GM21786 (cell line): ENCODE data around the gene ERICH6B.
"Not testable (repeated sequence)": the region's sequence is repeated elsewhere in the genome, so short reads cannot be mapped to it uniquely, and the experiment has no call there.

ENCODE experiments used
- ATAC-seq: cut with Tn5 transposase; IDR thresholded peaks from one replicate; pipeline ENCODE4 v1.9.1; 2021; ENCODE audit not compliant: unreplicated experiment

Gene ERICH6B

GRCh38 chr13:45615501-45616101, at the start of gene ERICH6B:
TSS of gene ERICH6B (minus strand) at chr13:45615739. CDS start at chr13:45597005, 18,734 bp downstream.
- no peak for ATAC-seq

GRCh38 chr13:45662903-45663302, 47.4 kb upstream of the ERICH6B start:
- not testable (repeated sequence) for ATAC-seq

DNA sequence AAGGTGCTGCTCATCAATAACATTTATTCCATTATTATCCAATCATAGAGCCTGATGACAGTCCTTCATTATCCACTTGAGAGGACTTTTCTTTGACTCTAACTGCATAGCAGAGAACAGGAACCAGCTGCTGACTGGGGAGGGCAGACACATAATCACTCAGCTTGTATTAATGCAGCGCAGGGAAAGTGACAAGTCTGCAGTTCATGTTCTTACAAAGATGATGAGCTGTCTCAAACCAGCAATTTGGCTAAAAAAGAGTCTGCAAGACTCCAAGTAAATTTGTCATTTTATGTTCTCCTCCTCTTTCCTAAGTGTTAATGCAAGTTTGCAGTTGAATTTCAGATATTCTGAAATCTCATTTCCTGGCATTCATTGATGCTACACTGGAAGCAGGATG, 46.6 kb upstream of the ERICH6B start:
- ATAC-seq = no peak

- not testable (repeated sequence) for ATAC-seq
These were observed 44.9 kb upstream of the ERICH6B start for GRCh38 chr13:45660458-45660857.

DNA sequence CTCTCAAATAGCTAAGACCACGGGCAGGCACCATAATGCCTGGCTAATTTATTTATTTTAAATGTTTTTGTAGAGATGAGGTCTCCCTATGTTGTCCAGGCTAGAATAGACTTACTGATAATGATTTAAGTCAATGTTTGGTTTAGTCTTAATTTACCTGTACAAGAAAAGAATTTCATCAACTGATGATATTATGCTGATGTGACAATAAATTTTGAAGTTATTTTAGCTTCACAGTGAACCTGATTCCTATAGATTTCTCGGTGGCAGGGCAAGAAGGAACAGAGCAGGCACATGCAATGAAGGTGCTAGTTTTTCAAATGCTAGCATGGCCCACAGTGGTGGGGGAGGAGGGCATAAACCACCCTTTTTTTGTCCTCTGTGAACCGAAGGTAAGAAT, 44.0 kb upstream of the ERICH6B start:
- no peak for ATAC-seq

DNA sequence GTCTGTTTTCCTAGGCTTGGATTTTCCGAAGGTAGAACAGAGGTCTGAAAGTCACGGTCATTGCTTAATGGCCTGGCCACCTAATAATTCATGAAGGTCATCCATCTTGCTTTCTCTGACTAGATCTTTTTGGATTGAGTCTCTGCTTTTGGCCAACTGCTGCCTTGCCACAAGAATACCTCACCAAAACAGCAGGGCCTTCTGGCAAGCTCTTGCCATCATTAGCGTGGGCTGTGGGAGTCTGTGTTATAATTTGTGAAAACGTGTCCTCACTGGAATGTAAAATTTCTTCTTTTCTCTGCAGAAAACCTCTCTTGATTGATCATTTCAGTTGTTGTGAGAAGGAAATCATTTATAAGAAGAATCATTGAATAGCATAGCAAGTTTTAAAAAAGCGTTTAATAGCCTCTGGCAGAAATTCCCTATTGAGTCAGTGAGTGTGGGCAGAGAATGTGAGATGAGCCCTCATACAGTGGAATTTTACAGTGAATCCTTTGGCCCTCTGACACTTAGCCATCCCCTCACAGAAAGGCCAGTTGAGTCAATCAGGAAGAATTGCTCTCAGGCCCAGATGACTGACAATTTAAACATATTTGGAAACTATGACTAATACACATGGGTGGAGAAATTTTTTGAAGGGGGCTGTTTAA, 43.2 kb upstream of the ERICH6B start:
- ATAC-seq = no peak

DNA sequence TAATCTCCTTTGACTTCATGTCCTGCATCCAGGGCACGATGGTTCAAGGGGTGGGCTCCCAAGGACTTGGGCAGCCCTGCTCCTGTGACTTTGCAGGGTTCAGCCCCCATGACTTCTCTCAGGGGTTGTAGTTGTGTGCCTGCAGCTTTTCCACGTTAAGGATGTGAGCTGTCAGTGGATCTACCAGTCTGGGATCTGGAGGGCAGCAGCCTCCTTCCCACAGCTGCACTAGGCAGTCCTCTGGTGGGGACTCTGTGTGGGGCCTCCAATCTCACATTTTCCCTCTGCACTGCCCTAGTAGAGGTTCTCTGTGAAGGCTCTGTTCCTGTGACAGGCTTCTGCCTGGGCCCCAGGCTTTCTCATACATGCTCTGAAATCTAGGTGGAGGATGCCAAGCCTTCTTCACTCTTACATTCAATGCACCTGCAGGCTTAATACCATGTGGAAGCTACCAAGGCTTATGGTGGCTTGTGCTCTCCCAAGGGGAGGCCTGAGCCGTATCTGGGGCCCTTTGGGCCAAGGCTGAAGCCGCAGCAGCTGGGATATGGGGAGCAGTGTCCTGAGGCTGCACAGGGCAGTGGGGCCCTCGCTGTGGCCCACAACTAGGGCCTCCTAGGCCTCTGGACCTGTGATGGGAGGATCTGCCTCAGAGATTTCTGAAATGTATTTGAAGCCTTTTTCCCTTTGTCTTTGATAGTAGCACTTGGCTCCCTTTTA, 39.3 kb upstream of the ERICH6B start:
- no peak for ATAC-seq

- ATAC-seq = not testable (repeated sequence)
These were observed 29.7 kb upstream of the ERICH6B start for GRCh38 chr13:45645263-45645662.

DNA sequence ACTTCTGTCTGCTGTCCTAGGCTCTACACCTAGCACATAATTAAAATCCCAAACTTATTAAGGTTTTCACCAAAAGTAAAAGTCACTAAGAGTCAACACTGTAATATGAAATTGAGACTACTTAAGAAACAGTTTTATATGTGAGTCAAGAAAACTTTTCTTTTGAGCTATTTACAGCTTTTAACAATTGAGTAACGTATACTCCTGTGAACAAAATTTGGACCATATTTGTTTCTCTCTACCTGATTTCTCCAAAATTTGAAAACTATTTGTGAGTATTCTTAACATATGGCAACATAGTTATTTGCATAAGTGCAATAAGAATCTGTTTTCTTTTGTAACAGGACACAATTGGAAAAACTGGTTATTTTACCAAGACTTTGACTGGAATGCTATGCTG, 26.6 kb upstream of the ERICH6B start:
- ATAC-seq = not testable (repeated sequence)

DNA sequence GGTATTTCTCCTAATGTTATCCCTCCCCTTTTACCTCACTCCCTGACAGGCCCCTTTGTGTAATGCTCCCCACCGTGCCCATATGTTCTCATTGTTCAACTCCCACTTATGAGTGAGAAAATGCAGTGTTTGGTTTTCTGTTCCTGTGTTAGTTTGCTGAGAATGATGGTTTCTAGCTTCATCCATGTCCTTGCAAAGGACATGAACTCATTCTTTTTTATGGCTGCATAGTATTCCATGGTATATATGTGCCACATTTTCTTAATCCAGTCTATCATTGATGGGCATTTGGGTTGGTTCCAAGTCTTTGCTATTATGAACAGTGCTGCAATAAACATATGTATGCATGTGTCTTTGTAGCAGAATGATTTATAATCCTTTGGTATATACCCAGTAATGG, 19.8 kb upstream of the ERICH6B start:
- not testable (repeated sequence) for ATAC-seq

GRCh38 chr13:45630791-45631190, 15.3 kb upstream of the ERICH6B start:
- no peak for ATAC-seq

DNA sequence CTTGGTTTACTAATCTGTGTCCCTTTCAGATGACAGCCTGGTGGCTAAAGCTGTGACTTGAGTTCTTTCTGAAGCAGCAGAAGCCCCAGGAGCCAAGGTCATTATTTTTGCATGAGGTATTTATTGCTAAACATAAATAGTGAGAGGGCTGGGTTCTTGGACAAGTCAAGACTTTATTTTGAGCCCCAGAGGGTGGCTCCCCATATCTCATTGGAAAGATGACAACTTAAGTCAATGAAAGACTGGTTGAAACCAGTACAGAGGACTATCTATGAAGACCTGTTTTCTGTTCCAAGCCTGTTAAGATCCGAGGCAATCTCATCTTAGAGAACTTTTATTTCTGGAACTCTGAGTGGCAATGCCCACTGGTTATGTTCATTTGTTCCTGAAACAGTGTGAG, 14.4 kb upstream of the ERICH6B start:
- ATAC-seq = no peak

- no peak for ATAC-seq
These were observed 12.6 kb upstream of the ERICH6B start for GRCh38 chr13:45628094-45628493.

DNA sequence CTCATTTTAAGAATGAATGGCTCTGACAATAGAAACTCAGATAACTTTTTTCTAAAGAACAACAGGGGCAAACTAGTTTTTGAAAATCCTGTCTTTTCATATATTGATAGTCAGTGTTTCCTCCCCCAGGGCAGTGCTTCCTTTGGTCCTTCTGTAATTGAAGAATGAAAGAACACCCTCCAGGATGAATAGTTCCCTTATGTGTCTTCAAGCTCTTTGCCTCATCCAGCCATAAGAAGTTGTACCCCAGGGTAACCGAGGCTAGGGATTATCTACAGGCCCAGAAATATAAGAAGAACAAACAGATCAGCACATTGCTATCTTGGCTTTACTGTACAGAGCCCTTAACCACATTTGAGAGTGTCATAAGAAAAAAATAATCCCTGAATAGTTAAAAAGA, 12.1 kb upstream of the ERICH6B start:
- no peak for ATAC-seq

GRCh38 chr13:45626731-45627374, 11.3 kb upstream of the ERICH6B start:
- no peak for ATAC-seq

- no peak for ATAC-seq
These were observed 8.1 kb upstream of the ERICH6B start for GRCh38 chr13:45623516-45624090.

- ATAC-seq = no peak
These were observed 6.4 kb upstream of the ERICH6B start for GRCh38 chr13:45621950-45622349.

DNA sequence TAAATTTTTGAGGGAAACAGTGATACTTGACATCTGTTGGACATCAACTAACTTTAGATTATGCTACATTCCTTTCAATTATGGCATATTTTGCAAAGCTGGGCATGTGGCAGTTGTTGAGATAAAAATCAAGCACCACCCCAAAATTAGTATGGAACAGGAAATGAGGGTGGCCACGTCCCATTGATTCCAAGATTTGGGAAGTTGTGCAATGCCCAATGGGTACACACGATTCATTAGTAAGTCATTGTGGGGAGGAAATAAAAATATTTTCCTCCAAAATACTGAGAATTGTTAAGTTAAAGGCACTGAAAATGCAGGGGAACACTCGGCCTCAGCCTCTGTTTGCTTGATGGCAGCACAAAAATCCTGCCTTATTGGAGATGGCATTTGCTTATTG, 7.6 kb downstream of the ERICH6B start:
- no peak for ATAC-seq

DNA sequence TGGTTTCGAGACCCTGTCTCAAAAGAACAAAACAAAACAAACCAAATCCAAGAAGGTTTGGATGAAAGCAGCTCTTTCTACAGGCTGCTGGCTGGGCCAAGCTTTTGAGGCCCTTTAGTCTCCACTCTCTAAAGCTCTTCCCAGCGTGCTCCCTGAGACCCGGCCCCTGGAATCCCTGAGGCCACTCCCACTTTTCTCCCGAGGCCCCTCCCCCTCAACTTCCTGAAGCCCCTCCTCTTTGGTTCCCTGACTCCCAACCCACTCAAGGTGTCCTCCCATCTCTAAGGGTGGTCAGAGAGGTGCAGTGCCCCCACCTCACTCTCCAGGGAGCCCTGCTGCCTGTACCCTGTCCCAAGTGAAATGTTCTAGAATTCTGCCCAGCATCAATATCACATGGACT, 10.6 kb downstream of the ERICH6B start:
- ATAC-seq = no peak

- no peak for ATAC-seq
These were observed 12.2 kb downstream of the ERICH6B start for GRCh38 chr13:45603338-45603737.
